ENCODE measurements around the gene KCNH8.

DNA sequence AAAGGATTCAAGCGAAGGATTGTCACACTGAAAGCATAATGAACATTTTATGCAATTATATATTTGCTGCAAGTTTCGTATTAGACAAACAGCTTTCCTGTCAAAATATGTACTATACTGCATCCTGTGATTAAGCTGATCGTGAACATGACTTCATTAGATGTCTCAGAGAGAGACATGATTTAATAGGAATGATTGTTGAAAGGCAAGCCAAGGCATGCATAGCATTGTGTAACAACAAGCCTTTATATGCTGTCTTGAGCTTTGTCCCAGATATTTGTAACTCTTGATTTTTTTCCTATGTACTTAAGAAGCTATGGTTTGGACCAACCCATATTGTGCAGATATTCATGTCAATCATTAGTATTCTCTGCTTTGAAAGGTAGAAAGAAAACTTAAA, 309.1 kb downstream of the KCNH8 start:
- TF ChIP-seq, protein P1, sequence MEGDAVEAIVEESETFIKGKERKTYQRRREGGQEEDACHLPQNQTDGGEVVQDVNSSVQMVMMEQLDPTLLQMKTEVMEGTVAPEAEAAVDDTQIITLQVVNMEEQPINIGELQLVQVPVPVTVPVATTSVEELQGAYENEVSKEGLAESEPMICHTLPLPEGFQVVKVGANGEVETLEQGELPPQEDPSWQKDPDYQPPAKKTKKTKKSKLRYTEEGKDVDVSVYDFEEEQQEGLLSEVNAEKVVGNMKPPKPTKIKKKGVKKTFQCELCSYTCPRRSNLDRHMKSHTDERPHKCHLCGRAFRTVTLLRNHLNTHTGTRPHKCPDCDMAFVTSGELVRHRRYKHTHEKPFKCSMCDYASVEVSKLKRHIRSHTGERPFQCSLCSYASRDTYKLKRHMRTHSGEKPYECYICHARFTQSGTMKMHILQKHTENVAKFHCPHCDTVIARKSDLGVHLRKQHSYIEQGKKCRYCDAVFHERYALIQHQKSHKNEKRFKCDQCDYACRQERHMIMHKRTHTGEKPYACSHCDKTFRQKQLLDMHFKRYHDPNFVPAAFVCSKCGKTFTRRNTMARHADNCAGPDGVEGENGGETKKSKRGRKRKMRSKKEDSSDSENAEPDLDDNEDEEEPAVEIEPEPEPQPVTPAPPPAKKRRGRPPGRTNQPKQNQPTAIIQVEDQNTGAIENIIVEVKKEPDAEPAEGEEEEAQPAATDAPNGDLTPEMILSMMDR (IDR thresholded peaks at IDR 0.05; ENCODE audit: low read depth, low read length): no peak
- TF ChIP-seq POLR2A (IDR thresholded peaks at IDR 0.05; ENCODE audit: extremely low read depth, insufficient read length): no peak
- TF ChIP-seq, protein P2, sequence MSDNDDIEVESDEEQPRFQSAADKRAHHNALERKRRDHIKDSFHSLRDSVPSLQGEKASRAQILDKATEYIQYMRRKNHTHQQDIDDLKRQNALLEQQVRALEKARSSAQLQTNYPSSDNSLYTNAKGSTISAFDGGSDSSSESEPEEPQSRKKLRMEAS (IDR thresholded peaks at IDR 0.05; ENCODE audit: low read depth, low read length): no peak
- no peak for TF ChIP-seq MYC (IDR thresholded peaks at IDR 0.05; ENCODE audit: low read depth, low read length)
